ENCODE measurements around the gene MESP1.

MESP1 gene

DNA sequence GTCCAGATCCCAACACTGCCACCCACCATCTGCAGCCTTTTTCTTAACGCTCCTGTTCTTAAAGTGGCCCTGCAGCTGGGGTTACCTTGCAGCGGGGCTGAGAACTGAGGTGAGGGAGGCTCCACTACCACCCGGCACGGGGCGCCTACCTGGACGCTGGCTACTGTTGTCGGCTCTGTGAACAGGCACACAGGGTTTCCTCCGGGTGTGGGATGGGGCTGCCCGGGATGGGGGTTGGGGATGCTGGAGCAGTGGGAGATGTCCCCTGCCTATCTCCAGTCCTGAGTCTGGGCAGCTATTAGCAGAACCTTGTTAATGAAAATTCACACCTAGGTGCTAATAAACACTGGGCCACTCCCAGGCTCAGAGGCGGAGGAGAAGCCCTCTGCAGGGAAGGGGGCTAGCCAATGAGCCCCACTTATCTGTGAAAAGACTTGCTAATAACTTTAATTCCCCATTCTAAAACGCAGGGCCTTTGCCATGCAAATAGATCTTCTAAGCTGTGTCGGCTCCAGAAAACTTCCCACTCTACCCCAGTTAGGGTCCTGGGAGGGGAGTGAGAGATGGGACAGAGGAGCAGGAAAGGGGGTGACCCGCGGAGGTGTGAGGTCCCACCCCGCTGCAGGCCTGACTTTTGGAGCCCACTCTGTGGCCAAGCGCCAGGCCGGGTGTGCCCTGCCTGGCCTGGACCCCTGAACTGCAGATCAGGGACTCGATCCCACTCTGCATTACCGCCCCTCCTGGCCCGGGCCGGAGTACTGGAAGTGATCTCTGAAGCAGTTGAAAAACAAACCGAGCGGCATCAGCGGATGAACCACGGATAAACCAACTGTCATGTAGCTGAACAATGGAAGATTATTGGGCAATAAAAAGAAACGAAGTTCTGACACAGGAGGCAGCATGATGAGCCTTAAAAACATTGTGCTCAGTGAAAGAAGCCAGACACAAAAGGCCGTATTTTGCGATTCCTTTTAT, 3.1 kb downstream of the MESP1 start:
- POLR2A ChIA-PET: no interaction called here
- CTCF ChIA-PET: interaction anchor here (0.6 to 1.1 kb wide), 7 partner anchors 13 to 1208 kb away, joined by 3 read pairs; no protein-coding TSS in a partner anchor

DNA sequence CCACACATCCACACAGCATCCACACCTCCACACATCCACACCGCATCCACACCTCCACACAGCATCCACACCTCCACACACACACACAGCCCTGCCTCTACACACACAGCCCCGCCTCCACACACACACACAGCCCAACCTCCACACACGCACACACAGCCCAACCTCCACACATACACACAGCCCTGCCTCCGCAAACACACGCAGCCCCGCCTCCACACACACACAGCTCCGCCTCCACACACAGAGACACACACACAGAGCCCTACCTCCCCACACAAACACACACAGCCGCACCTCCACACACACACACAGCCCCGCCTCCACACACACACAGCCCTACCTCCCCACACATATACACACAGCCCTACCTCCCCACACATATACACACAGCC, 4.7 kb downstream of the MESP1 start:
- TF ChIP-seq ZFHX2 (tag by site-specific recombination; conservative IDR thresholded peaks at IDR 0.05) (peak; percentile 99), EGR2 (tag by site-specific recombination; IDR thresholded peaks at IDR 0.05; ENCODE audit: low read depth) (peak; percentile 96), SP3 (tag by site-specific recombination; IDR thresholded peaks at IDR 0.05) (peak; percentile 44), KLF8 (tag by site-specific recombination; IDR thresholded peaks at IDR 0.05) (peak; percentile 41; the same call in 1 of the 2 replicates), ZNF274 (IDR thresholded peaks at IDR 0.05; ENCODE audit: low read length) (no peak), ZNF274 (tag by site-specific recombination; IDR thresholded peaks at IDR 0.05; ENCODE audit: borderline replicate concordance) (no peak), SP2 (tag by site-specific recombination; IDR thresholded peaks at IDR 0.05) (0 out of 2 replicates have a peak, but pooled peaks have one; percentile 32)
- TF ChIP-seq, protein P1, sequence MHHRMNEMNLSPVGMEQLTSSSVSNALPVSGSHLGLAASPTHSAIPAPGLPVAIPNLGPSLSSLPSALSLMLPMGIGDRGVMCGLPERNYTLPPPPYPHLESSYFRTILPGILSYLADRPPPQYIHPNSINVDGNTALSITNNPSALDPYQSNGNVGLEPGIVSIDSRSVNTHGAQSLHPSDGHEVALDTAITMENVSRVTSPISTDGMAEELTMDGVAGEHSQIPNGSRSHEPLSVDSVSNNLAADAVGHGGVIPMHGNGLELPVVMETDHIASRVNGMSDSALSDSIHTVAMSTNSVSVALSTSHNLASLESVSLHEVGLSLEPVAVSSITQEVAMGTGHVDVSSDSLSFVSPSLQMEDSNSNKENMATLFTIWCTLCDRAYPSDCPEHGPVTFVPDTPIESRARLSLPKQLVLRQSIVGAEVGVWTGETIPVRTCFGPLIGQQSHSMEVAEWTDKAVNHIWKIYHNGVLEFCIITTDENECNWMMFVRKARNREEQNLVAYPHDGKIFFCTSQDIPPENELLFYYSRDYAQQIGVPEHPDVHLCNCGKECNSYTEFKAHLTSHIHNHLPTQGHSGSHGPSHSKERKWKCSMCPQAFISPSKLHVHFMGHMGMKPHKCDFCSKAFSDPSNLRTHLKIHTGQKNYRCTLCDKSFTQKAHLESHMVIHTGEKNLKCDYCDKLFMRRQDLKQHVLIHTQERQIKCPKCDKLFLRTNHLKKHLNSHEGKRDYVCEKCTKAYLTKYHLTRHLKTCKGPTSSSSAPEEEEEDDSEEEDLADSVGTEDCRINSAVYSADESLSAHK (tag by site-specific recombination; IDR thresholded peaks at IDR 0.05): no peak
- TF ChIP-seq, protein P2, sequence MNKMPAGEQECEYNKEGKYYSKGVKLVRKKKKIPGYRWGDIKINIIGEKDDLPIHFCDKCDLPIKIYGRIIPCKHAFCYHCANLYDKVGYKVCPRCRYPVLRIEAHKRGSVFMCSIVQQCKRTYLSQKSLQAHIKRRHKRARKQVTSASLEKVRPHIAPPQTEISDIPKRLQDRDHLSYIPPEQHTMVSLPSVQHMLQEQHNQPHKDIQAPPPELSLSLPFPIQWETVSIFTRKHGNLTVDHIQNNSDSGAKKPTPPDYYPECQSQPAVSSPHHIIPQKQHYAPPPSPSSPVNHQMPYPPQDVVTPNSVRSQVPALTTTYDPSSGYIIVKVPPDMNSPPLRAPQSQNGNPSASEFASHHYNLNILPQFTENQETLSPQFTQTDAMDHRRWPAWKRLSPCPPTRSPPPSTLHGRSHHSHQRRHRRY (tag by site-specific recombination; IDR thresholded peaks at IDR 0.05): no peak
- TF ChIP-seq, protein P3, sequence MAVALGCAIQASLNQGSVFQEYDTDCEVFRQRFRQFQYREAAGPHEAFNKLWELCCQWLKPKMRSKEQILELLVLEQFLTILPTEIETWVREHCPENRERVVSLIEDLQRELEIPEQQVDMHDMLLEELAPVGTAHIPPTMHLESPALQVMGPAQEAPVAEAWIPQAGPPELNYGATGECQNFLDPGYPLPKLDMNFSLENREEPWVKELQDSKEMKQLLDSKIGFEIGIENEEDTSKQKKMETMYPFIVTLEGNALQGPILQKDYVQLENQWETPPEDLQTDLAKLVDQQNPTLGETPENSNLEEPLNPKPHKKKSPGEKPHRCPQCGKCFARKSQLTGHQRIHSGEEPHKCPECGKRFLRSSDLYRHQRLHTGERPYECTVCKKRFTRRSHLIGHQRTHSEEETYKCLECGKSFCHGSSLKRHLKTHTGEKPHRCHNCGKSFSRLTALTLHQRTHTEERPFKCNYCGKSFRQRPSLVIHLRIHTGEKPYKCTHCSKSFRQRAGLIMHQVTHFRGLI (tag by site-specific recombination; IDR thresholded peaks at IDR 0.05): peak; percentile 94
- Histone ChIP-seq H3K4me1 (ENCODE audit: control insufficient read depth, insufficient read depth, low read length) (peaks cover 8% of the 10 kb centered on the region; the same call in 1 of the 2 replicates), H3K4me3 (ENCODE audit: low read depth, low read length) (no peak overlapping the region), H3K36me3 (ENCODE audit: control insufficient read depth in 2 of 2, insufficient read depth in 1 of 2, low read length in 2 of 2) (no peaks in the 10 kb centered on the region; a peak in 1 of 3 replicates), H3K9me3 (ENCODE audit: control insufficient read depth, insufficient read depth, low read depth, low read length) (no peaks in the 10 kb centered on the region), H3K27ac (ENCODE audit: extremely low read depth, low read depth, low read length) (no peak overlapping the region)
- POLR2A ChIA-PET: no interaction called here
- CTCF ChIA-PET: interaction anchor here (0.6 kb wide), 1 partner anchor 347 kb away, joined by 3 read pairs; no protein-coding TSS in a partner anchor

More for the DNA sequence above, 3.1 kb downstream of the MESP1 start:
- no peaks in the 10 kb centered on the region; a peak in 1 of 3 replicates for H3K36me3 ChIP-seq (ENCODE audit: control insufficient read depth in 2 of 2, insufficient read depth in 1 of 2, low read length in 2 of 2)
- H3K4me1 ChIP-seq (ENCODE audit: control insufficient read depth, insufficient read depth, low read length): peaks cover 8% of the 10 kb centered on the region; the same call in 1 of the 2 replicates
- H3K9me3 ChIP-seq (ENCODE audit: control insufficient read depth, insufficient read depth, low read depth, low read length): no peaks in the 10 kb centered on the region
- no peak overlapping the region for H3K4me3 ChIP-seq (ENCODE audit: low read depth, low read length)
- TF ChIP-seq, protein P4, sequence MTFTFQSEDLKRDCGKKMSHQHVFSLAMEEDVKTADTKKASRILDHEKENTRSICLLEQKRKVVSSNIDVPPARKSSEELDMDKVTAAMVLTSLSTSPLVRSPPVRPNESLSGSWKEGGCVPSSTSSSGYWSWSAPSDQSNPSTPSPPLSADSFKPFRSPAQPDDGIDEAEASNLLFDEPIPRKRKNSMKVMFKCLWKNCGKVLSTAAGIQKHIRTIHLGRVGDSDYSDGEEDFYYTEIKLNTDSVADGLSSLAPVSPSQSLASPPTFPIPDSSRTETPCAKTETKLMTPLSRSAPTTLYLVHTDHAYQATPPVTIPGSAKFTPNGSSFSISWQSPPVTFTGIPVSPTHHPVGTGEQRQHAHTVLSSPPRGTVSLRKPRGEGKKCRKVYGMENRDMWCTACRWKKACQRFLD (tag by site-specific recombination; IDR thresholded peaks at IDR 0.05): no peak
- H3K27ac ChIP-seq (ENCODE audit: extremely low read depth, low read depth, low read length): no peak overlapping the region

DNA sequence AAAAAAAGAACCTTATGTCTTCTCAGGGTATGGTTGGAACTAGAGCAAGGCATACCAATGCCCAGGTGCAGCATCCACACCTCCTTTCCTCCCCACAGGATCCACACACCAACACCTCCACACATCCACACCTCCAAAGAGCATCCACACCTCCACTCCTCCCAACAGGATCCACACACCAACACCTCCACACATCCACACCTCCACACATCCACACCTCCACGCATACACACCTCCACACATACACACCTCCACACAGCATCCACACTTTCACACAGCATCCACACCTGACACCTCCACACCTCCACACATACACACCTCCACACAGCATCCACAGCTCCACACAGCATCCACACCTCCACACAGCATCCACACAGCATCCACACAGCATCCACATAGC, 5.3 kb downstream of the MESP1 start:
- Histone ChIP-seq H3K9me3 (ENCODE audit: control insufficient read depth, insufficient read depth, low read depth, low read length) (no peaks in the 10 kb centered on the region), H3K36me3 (ENCODE audit: control insufficient read depth in 2 of 2, insufficient read depth in 1 of 2, low read length in 2 of 2) (no peaks in the 10 kb centered on the region; a peak in 1 of 3 replicates), H3K4me1 (ENCODE audit: control insufficient read depth, insufficient read depth, low read length) (peaks cover 8% of the 10 kb centered on the region; the same call in 1 of the 2 replicates), H3K27ac (ENCODE audit: extremely low read depth, low read depth, low read length) (no peak overlapping the region), H3K4me3 (ENCODE audit: low read depth, low read length) (no peak overlapping the region)
- ChIA-PET POLR2A (no interaction called here), CTCF (interaction anchor here (0.6 to 0.7 kb wide), 3 partner anchors 175 to 583 kb away, joined by 3 to 6 read pairs (median 3); no protein-coding TSS in a partner anchor)
- TF ChIP-seq ZNF24 (tag by site-specific recombination; IDR thresholded peaks at IDR 0.05): no peak
- TF ChIP-seq, protein P5, sequence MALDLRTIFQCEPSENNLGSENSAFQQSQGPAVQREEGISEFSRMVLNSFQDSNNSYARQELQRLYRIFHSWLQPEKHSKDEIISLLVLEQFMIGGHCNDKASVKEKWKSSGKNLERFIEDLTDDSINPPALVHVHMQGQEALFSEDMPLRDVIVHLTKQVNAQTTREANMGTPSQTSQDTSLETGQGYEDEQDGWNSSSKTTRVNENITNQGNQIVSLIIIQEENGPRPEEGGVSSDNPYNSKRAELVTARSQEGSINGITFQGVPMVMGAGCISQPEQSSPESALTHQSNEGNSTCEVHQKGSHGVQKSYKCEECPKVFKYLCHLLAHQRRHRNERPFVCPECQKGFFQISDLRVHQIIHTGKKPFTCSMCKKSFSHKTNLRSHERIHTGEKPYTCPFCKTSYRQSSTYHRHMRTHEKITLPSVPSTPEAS (tag by site-specific recombination; IDR thresholded peaks at IDR 0.05): no peak
- TF ChIP-seq, protein P6, sequence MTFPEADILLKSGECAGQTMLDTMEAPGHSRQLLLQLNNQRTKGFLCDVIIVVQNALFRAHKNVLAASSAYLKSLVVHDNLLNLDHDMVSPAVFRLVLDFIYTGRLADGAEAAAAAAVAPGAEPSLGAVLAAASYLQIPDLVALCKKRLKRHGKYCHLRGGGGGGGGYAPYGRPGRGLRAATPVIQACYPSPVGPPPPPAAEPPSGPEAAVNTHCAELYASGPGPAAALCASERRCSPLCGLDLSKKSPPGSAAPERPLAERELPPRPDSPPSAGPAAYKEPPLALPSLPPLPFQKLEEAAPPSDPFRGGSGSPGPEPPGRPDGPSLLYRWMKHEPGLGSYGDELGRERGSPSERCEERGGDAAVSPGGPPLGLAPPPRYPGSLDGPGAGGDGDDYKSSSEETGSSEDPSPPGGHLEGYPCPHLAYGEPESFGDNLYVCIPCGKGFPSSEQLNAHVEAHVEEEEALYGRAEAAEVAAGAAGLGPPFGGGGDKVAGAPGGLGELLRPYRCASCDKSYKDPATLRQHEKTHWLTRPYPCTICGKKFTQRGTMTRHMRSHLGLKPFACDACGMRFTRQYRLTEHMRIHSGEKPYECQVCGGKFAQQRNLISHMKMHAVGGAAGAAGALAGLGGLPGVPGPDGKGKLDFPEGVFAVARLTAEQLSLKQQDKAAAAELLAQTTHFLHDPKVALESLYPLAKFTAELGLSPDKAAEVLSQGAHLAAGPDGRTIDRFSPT (tag by site-specific recombination; IDR thresholded peaks at IDR 0.05): no peak
- no peak for TF ChIP-seq ZNF239 (tag by site-specific recombination; IDR thresholded peaks at IDR 0.05)
- no peak for TF ChIP-seq SCRT2 (tag by site-specific recombination; IDR thresholded peaks at IDR 0.05)
- no peak for TF ChIP-seq GFI1B (tag by site-specific recombination; IDR thresholded peaks at IDR 0.05)
